ENCODE data around the gene CIB2. TPM values are rescaled to one million over a fixed set of nuclear protein-coding genes. Genes with fewer than 3 reads are reported as not detected.

Gene CIB2
- total RNA-seq, 1 experiment from 2014 or later, result 43.2 TPM

- H3K27ac ChIP-seq (ENCODE audit: insufficient read length, low read depth, low read length), result no peak overlapping the region
- no CpG with 5 or more reads among the region's 12 CpGs for WGBS (ENCODE audit: extremely low coverage, insufficient read length, low lambda C conversion rate)
- no peak overlapping the region for H4K91ac ChIP-seq (ENCODE audit: insufficient read length, low read depth, low read length)
- H3K18ac ChIP-seq (ENCODE audit: insufficient read length, low read depth, low read length), result no peak overlapping the region
- H3K56ac ChIP-seq (ENCODE audit: insufficient read length, low read depth, low read length), result no peak overlapping the region
- H3K27me3 ChIP-seq (ENCODE audit: insufficient read depth, low read length), result no peaks in the 10 kb centered on the region
- H2BK12ac ChIP-seq (ENCODE audit: insufficient read length, low read depth, low read length), result no peak overlapping the region
- H2BK20ac ChIP-seq (ENCODE audit: low read depth, low read length, poor library complexity, severe bottlenecking), result no peak overlapping the region
- no peak overlapping the region for H2AK5ac ChIP-seq (ENCODE audit: insufficient read length, low read length)
- H3K9ac ChIP-seq (ENCODE audit: extremely low read depth, insufficient read length, low read length), result no peak overlapping the region
- no peak overlapping the region for H3K4me3 Mint-ChIP-seq
- no peak overlapping the region for H3K14ac ChIP-seq (ENCODE audit: insufficient read depth, low read length)
- H3K23me2 ChIP-seq (ENCODE audit: insufficient read length, low read depth, low read length, poor library complexity, severe bottlenecking), result no peaks in the 10 kb centered on the region
- H3K9me3 ChIP-seq (ENCODE audit: control insufficient read depth, low read depth, low read length), result no peaks in the 10 kb centered on the region
- H2BK120ac ChIP-seq (ENCODE audit: low read depth, low read length, poor library complexity, severe bottlenecking), result no peak overlapping the region
- no peak overlapping the region for H2BK5ac ChIP-seq (ENCODE audit: insufficient read length, low read length)
- no peaks in the 10 kb centered on the region for H3K9me3 Mint-ChIP-seq
- H2BK15ac ChIP-seq (ENCODE audit: low read depth, low read length), result no peak overlapping the region
- no peaks in the 10 kb centered on the region for H3K4me1 Mint-ChIP-seq
- H3K79me2 ChIP-seq (ENCODE audit: insufficient read depth, low read length), result no peaks in the 10 kb centered on the region
- H3T11ph ChIP-seq (ENCODE audit: low read length), result no peak overlapping the region
- DNase-seq, result peak; percentile 82
- no peaks in the 10 kb centered on the region for H4K20me1 ChIP-seq (ENCODE audit: control insufficient read depth, insufficient read depth, insufficient read length)
- no peak overlapping the region for H3K23ac ChIP-seq (ENCODE audit: insufficient read length, low read depth, low read length)
- H4K5ac ChIP-seq (ENCODE audit: insufficient read length, low read depth, low read length), result no peak overlapping the region
- H3K27ac Mint-ChIP-seq, result no peak overlapping the region
- no peaks in the 10 kb centered on the region for H3K4me1 ChIP-seq (ENCODE audit: insufficient read depth, low read length)
- H4K8ac ChIP-seq (replicated peaks; ENCODE audit: insufficient read length, low read depth, low read length), result no peak overlapping the region
- H3K4me2 ChIP-seq (ENCODE audit: insufficient read depth, insufficient read length, low read length), result no peak overlapping the region
- H2AFZ ChIP-seq (ENCODE audit: low read length), result no peak overlapping the region
- H3K27me3 Mint-ChIP-seq (ENCODE audit: low read depth), result no peaks in the 10 kb centered on the region; the same call in 1 of the 2 replicates
- no peak overlapping the region for H3K4ac ChIP-seq (ENCODE audit: low read depth, low read length)
- H3K79me1 ChIP-seq (ENCODE audit: insufficient read depth, low read depth, low read length, poor library complexity, severe bottlenecking), result no peaks in the 10 kb centered on the region
- peak; percentile 87 for TF ChIP-seq CTCF (conservative IDR thresholded peaks at IDR 0.05)
- H3K36me3 Mint-ChIP-seq (ENCODE audit: insufficient read depth in 1 of 3, low read depth in 3 of 3), result peaks cover 4 to 6% (median 4%) of the 10 kb centered on the region in 3 experiments; a peak in 6 of 7 replicates
Observed at GRCh38 chr15:78177447-78177873, 46.2 kb upstream of the CIB2 start.
